HCT116 (cell line): ENCODE results near the gene SSBP1.

Experiments
- EZH2 ChIP-seq: fragments of 200-600 bp; sonication (generic); IDR thresholded peaks from 2 replicates; pipeline ENCODE4 v1.6.1; 2017; ENCODE audit warnings: antibody characterized with exemption, mixed run types
- POLR2A ChIP-seq: IDR thresholded peaks from 2 replicates; pipeline ENCODE4 v1.7.0; 2011; ENCODE audit warnings: borderline replicate concordance; ENCODE audit not compliant: insufficient read depth, insufficient read length; ENCODE audit errors: extremely low read depth
- POLR2AphosphoS5 ChIP-seq: IDR thresholded peaks from 2 replicates; pipeline ENCODE4 v1.6.1; 2011; ENCODE audit warnings: mild to moderate bottlenecking, low read depth, low read length, moderate library complexity
- RAD21 ChIP-seq: IDR thresholded peaks from 2 replicates; pipeline ENCODE4 v1.6.1; 2012; ENCODE audit warnings: low read depth, mild to moderate bottlenecking
- YY1 ChIP-seq: IDR thresholded peaks from 2 replicates; pipeline ENCODE4 v1.6.1; 2011; ENCODE audit warnings: low read length, low read depth, moderate library complexity, mild to moderate bottlenecking; ENCODE audit not compliant: insufficient replicate concordance; ENCODE audit errors: extremely low read depth
- TF ChIP-seq, protein P1 (sequence below): IDR thresholded peaks from 2 replicates; pipeline ENCODE4 v1.6.1; 2012
- TF ChIP-seq, protein P2 (sequence below), 3 experiments: fragments of 200-600 bp in 1 of 3; sonication (generic) in 1 of 3; IDR thresholded peaks in 2 of 3; conservative IDR thresholded peaks in 1 of 3; 2 replicates each; pipeline ENCODE4 v1.5.1; 2012 to 2017; ENCODE audit warnings: low read depth in 2 of 3, low read length in 2 of 3, antibody characterized with exemption in 1 of 3, borderline replicate concordance in 1 of 3, control low read depth in 1 of 3, mild to moderate bottlenecking in 1 of 3, mixed read lengths in 1 of 3, mixed run types in 1 of 3, moderate library complexity in 1 of 3; ENCODE audit not compliant: insufficient read depth in 1 of 3
- TF ChIP-seq, protein P3 (sequence below): IDR thresholded peaks from 2 replicates; pipeline ENCODE4 v1.6.1; 2012; ENCODE audit warnings: low read depth
- TF ChIP-seq, protein P4 (sequence below): IDR thresholded peaks from 2 replicates; pipeline ENCODE4 v1.6.1; 2012

DNA sequence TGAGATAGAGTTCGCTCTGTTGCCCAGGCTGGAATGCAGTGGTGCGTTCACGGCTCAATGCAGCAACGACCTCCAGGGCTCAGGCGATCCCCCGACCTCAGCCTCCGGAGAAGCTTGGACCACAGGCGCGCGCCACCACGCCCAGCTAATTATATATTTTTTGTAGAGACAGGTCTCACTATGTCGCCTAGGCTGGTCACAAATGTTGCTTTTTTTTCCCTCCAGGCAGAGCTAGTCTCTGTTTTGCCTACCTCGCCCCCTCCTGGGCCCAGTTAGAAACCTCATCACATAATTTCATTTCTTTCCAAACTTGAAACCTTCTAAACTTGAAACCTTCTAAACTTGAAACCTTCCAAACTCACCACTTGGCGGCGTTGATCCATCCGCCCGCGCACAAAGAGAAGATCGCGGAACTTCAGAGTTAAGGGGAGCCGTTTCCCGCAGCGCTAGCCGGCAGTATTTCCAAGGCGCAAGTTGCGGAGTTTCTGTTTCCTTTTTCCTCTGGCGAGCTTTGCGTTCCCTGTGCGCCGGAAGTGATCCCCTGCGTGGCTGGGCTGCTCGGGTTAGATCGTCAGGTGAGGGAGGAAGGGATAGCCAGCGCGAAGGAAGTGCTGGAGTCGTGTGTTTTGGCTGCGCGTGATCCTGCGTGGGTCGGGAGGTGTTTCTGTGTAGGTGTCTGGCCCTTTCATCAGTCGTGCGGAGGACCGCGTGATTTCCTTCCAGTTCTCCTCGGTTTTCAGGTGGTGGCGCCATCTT lies at the start of gene SSBP1:
- TF ChIP-seq, protein P1, sequence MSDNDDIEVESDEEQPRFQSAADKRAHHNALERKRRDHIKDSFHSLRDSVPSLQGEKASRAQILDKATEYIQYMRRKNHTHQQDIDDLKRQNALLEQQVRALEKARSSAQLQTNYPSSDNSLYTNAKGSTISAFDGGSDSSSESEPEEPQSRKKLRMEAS: peak; percentile 97
- TF ChIP-seq POLR2A (peak; percentile 81), EZH2 (no peak), YY1 (peak; percentile 69), RAD21 (peak; percentile 64), POLR2AphosphoS5 (peak; percentile 92)
- TF ChIP-seq, protein P2, sequence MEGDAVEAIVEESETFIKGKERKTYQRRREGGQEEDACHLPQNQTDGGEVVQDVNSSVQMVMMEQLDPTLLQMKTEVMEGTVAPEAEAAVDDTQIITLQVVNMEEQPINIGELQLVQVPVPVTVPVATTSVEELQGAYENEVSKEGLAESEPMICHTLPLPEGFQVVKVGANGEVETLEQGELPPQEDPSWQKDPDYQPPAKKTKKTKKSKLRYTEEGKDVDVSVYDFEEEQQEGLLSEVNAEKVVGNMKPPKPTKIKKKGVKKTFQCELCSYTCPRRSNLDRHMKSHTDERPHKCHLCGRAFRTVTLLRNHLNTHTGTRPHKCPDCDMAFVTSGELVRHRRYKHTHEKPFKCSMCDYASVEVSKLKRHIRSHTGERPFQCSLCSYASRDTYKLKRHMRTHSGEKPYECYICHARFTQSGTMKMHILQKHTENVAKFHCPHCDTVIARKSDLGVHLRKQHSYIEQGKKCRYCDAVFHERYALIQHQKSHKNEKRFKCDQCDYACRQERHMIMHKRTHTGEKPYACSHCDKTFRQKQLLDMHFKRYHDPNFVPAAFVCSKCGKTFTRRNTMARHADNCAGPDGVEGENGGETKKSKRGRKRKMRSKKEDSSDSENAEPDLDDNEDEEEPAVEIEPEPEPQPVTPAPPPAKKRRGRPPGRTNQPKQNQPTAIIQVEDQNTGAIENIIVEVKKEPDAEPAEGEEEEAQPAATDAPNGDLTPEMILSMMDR (IDR thresholded peaks at IDR 0.05 in 2 of 3, conservative IDR thresholded peaks at IDR 0.05 in 1 of 3; ENCODE audit: borderline replicate concordance in 1 of 3, insufficient read depth in 1 of 3, low read depth in 2 of 3, low read length in 2 of 3): peak; percentile 68 to 97 (median 78)
- TF ChIP-seq, protein P3, sequence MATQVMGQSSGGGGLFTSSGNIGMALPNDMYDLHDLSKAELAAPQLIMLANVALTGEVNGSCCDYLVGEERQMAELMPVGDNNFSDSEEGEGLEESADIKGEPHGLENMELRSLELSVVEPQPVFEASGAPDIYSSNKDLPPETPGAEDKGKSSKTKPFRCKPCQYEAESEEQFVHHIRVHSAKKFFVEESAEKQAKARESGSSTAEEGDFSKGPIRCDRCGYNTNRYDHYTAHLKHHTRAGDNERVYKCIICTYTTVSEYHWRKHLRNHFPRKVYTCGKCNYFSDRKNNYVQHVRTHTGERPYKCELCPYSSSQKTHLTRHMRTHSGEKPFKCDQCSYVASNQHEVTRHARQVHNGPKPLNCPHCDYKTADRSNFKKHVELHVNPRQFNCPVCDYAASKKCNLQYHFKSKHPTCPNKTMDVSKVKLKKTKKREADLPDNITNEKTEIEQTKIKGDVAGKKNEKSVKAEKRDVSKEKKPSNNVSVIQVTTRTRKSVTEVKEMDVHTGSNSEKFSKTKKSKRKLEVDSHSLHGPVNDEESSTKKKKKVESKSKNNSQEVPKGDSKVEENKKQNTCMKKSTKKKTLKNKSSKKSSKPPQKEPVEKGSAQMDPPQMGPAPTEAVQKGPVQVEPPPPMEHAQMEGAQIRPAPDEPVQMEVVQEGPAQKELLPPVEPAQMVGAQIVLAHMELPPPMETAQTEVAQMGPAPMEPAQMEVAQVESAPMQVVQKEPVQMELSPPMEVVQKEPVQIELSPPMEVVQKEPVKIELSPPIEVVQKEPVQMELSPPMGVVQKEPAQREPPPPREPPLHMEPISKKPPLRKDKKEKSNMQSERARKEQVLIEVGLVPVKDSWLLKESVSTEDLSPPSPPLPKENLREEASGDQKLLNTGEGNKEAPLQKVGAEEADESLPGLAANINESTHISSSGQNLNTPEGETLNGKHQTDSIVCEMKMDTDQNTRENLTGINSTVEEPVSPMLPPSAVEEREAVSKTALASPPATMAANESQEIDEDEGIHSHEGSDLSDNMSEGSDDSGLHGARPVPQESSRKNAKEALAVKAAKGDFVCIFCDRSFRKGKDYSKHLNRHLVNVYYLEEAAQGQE: no peak
- TF ChIP-seq, protein P4, sequence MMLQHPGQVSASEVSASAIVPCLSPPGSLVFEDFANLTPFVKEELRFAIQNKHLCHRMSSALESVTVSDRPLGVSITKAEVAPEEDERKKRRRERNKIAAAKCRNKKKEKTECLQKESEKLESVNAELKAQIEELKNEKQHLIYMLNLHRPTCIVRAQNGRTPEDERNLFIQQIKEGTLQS: no peak; the same call in 1 of the 2 replicates
